ENCODE results near the gene HTRA1.

The HTRA1 gene

DNA sequence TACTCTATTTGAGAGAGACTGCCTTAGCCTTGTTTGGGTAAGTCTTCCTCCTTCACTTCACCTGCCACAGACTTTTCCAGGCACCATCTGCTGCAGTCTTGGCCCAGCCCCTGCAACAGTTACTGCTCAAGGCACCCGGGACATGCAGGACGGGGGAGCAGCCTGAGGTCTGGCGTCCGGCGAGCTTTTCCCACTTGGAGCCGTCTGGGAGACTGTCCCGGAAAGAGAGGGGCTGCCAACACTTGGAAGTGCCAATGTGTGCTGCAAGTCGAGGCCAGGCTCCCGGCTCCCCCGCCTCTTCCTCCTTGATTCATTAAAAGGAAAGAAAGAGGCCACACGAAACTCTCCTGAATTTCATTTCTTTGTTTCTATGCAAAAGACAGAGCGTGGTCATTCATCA, 13.7 kb downstream of the HTRA1 start:
- no peak for DNase-seq

DNA sequence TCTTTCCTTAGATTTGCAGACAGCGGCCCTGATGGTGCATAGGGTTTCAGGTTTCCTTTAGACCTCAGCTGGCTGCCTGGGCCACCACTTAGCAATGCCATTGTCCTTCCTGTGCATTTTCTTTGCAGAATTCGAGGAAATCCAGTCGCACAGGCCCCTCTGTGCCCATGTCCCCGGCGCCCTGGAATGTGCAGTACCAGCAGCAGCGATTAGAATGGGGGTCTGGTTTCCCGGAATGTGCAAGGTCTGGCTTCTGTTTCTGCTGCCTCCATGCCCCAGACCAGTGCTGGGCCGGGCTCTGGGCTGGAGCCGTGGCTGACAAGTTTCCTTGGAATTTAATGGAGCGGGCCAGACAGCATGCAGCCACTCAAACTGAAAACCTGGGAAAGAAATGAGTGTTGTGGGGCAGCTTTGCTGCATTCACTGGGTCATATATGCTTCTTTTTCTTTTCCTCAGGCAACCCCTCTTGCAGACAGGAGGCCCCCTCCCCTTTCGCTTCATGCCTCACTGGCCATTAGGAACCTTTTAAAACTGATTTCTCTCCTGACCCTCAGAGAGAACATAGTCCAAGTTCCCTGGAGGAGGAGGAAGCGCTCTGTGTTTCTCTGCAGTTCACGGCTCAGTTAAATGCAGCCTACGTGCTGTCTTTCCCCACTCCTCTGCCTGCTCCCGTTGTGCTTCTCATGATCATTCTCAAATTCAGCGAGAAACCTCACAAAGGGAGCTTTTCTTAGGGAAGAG, 14.4 kb downstream of the HTRA1 start:
- DNase-seq: no peak

GRCh38 chr10:122476333-122476695, 15.0 kb downstream of the HTRA1 start:
- DNase-seq: no peak

GRCh38 chr10:122477436-122477835, 16.1 kb downstream of the HTRA1 start:
- no peak for DNase-seq

GRCh38 chr10:122478971-122479370, 17.6 kb downstream of the HTRA1 start:
- no peak for DNase-seq

DNA sequence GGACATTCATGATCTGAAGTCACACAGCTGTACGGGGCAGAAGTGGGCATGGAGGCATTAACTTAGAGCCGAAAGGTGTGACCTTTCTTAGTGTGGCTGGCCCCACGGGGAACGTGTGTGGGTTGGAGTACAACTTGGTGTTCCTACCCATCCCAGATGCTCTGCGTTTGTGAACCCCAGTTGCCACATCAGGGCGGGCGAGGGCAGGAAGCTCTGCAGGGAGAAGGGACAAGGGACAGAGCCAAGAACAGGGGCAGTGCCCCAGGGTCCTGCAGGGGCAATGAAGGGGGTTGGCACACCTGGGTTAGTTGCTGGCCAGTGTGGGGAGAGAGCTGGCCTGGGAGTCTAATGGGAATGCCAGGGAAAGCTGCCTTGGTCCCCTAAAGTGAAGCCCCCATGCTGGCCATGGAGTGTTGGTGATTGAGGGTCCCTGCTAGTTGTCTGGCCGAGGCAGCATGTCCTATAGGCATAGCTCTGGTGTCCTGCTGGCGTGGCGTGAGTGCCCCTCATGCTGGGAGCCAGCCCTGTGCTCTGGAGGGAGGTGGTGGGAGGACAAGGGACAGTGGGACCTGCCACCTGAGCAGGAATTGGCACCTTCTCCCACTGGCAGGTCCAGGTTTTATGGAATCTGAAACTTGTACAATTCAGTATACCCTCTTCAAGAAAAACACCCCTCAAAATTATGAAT, 18.9 kb downstream of the HTRA1 start:
- no peak for DNase-seq

- no peak for DNase-seq
These were observed 20.1 kb downstream of the HTRA1 start for GRCh38 chr10:122481296-122482056.

DNA sequence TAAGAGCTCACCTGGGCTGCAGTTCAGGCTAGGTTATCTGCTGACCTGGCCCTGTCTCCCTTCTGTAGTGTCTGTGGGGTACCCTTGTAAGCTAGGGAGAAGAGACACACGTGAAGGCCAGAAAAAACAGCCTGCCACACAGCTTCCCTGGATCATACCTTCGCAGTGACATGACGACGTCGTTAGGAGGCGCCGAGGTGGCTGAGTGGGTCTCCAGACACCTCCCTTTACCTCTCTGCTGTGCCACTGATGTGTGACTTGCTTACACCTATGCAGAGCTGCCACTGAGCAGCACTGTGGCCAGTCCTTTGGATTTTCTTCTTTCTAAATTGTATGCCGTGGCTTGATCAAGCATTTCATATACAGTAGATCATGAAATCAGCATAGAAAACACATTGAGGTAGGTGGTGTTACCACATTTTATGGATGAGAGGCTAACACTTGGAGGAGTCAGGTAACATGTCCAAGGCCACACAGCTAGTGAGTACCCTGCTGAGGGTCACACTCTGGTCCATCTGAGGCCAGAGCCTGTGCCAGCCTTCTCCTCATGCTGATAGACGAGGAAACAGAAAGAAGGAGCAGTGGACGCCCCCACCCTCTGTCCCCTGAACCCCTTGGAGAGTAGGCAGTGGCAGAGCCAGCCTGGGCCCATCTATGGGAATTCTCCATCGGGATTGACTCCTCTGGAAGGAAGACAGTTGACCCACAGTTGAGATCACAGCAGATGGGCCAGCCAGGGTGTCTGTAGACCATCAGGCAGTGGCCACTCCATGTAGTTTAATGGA, 23.1 kb downstream of the HTRA1 start:
- no peak for DNase-seq

DNA sequence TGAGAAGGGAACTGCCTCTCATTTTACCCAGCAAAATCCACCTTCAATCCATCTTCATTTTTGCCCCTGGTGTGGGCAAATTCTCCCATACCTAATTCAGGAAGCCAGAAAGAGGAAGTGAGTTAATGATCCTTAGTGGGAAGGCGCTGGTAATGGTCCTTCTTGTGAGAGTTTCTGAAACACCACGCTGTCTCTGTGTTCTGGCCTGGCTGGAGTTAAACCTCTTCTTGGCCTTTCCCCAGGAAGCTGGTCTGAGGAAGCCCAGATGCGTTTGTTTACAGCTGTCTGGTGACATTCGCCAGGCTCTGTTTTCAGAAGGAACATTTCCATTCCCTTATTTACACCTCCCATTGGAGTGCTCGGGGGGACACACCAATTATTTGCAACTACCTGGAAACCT, 24.3 kb downstream of the HTRA1 start:
- DNase-seq: no peak

DNA sequence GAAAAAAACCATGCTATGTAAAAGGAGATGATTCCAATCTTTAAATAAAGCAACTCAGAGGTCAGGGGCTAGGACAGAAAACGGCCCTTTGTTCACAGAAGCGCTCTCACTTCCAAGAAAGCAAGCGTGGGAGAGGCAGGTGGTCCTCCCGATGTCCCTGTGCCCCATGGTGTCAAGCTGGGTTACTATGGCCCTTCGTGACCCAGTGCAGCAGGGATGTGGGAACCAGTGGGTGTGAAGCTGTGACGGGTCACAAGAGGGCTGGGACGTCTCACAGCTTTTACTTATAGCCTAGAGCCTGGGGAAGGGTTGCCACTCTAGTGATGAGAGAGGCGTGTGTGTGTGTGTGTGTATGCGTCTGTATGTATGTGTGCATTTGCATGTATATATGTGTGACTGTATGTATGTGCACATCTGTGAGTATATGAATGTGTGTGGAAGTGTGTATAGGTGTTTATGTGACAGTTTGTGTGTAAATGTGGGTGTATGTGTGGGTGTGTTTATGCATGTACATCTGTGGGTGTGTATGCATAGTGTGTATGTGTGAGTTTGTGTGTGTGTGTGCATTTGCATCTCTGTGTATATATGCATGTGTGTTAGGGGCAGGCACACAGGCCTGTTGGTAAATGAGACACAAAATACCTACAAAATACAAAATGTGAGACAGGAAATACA, 25.2 kb downstream of the HTRA1 start:
- no peak for DNase-seq

DNA sequence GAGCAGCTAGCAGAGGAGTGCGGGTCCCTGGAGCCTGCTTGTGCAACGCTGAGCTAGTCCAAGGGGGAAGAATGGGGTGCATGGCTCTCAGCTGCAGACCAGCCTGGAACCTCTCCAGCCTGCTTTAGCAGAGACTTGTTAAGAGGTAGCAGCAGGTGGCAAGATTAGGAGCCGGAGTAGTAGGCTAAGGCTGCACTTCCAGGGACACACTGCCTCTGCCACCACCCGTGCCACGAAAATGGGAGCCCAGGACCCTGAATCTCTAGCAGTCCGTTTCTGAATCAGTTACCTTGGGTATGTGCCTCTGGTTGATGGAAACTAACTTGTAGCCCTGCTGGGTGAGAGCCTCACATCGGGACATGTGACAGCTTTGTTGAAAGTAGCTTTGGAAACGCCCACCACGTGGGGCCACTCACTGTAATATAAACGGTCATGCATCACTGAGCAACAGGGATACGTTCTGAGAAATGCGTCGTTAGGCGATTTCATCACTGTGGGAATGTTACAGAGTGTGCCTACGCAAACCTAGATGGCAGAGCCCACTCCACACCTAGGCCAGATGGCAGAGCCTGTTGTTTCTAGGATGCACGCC, 25.9 kb downstream of the HTRA1 start:
- DNase-seq: no peak

DNA sequence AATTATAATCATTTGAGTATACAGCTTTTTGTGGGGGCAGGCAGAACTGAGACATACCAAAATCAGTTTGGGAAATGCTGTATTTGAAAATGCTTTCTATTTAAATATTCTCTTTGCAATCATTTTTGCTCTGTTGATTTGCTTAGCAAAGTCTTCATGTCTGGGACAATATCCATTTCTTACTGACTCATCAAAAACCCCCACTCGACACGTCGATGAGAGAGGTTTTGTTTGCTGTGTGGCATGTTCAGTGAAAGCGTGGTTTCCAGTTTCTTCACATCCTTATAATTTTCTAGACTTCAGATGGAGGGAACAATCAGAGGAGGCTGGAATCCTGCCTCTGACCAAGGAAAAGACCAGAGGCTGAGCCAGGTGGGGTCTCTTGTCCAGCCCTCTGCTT, 28.9 kb downstream of the HTRA1 start:
- DNase-seq: no peak

- no peak for DNase-seq
These were observed 29.7 kb downstream of the HTRA1 start for GRCh38 chr10:122490786-122491680.

- DNase-seq: no peak
These were observed 30.7 kb downstream of the HTRA1 start for GRCh38 chr10:122492006-122492405.

- DNase-seq: no peak
These were observed 31.7 kb downstream of the HTRA1 start for GRCh38 chr10:122492999-122493481.

DNA sequence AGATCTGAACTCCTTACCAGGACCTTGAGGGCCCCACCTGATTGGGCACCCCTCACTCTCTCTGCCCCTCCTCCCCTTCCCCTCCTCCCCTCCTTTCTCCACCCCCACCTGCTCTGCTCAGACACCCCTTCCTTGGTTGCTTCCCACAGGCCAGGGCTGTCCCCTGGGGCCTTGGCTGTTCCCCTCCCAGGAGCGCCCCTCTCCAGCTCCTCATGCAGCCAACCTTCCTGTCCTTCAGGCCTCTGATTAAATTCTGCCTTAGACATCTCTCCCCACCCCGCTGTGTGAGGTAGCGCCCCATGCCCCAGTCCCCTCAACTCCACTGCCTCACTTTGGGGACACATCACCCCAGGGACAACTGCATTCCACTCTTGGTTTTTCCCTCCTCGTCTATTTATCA, 32.4 kb downstream of the HTRA1 start:
- DNase-seq: no peak

DNA sequence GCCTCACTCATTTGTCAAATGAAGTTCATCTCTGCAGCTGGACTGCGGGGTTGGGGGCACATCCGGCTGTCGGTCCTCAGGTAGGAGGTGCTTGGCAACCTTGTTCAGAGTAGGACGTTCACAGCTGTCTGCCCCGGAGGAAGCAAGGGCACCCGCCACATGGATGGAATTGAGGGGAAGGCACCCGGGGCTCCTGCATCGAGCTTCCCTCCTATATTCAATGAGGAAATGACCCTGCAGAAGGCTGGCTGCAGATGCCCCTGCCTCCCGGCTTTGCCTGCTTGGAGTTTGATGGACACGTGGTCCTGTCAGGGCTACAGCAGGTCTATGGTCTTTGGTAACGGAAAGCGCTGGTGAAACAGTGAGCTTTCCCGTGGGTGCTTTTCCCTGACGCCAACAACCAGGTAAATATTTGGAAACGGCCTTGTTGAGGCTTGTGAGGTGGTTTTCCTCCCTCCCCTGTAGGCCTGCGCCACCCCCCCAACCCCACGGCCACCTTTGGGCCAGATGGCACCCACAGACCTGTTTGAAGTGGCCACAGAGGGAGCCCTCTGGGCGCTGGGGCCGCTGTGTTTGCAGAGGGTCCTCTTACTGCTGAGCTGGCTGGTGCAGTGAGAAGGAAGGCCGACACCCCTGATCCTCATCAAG, 32.9 kb downstream of the HTRA1 start:
- no peak for DNase-seq

GRCh38 chr10:122494833-122495232, 33.5 kb downstream of the HTRA1 start:
- no peak for DNase-seq

DNA sequence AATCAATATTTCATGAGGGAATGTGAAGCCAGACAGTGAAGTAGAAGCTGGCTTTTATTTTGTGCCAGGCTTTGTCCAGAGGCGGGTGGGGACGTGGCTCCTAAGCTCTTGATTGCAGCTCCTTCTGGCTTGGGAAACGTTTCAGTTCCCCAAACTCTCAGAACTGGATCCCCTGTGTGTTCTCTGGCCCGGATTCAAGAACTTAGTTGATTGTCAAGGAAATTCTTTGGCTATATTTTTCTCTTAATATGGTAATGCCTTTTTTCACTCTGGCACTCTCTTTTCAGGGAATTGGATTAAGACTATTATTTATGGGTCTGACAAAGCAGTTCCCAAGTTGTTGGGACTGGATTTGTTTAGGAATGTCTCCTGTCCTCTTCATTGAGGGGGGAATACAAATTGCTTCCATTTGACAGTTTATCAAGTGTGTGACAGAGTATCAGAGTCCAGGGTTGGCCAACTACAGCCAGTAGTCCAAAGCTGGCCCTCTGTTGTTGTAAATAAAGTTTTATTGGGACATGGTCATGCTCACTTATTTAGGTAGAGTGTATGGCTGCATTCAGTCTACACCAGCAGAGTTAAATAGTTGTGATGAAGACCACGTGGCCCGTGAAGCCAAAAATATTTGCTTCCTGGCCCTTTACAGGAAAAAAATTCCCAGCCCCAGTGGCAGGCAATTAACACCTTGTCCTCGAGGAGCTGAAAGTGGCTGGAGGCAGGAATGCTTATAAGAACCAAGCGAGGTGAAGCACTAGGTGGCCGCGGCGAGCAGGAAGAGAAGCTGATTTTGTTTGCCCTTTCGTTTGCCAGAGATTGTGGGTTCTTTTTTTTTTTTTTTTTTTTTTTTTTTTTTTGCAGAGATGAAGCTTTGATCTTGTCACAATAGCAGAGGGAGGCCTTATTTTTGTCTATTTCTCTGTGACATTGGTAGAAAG, 34.3 kb downstream of the HTRA1 start:
- DNase-seq: no peak

Data from NCI-H1694 (cell line).